H1 (cell line): ENCODE results near the gene TAS1R3. TPM values are rescaled to one million over a fixed set of nuclear protein-coding genes. Genes with fewer than 3 reads are reported as not detected.

Experiments
- JUN ChIP-seq: IDR thresholded peaks from 2 replicates; pipeline ENCODE4 v1.6.1; 2011; ENCODE audit warnings: low read depth, mild to moderate bottlenecking, improper control_type of control experiment, low read length
- KDM5A ChIP-seq: fragments of 200-600 bp; IDR thresholded peaks from 2 replicates; pipeline ENCODE4 v1.7.1; 2012; ENCODE audit warnings: mild to moderate bottlenecking, low read length, inconsistent platforms, mixed read lengths
- NANOG ChIP-seq: IDR thresholded peaks from 2 replicates; pipeline ENCODE4 v1.6.1; 2011; ENCODE audit warnings: low read length, low read depth, mild to moderate bottlenecking, inconsistent platforms; ENCODE audit not compliant: insufficient read depth, poor library complexity, severe bottlenecking
- polyA plus RNA-seq, 7 experiments: library from polyadenylated mRNA; depleted of rRNA in 3 of 7; stranded (reverse) in 5 of 7; unstranded in 2 of 7; fragments of >200 nt in 5 of 7; fragments of 200-250 nt in 2 of 7; gene quantifications; 1 replicate in 5 of 7; 2 replicates in 1 of 7; 4 replicates in 1 of 7; pipeline versions ENCODE4 v1.2.1 to v1.2.3, GENCODE V29; 2011 to 2013; ENCODE audit warnings: missing spikeins in 2 of 7, mixed read lengths in 2 of 7
- total RNA-seq: library from RNA; stranded (reverse); fragmentation: NEBNext Ultra II Directional; extraction: Animal tissue kit (Norgen Biotek cat#: 25700); gene quantifications from 2 replicates; pipeline ENCODE4 v1.2.1, GENCODE V29; 2021
- TF ChIP-seq, protein P1 (sequence below): IDR thresholded peaks from 2 replicates; pipeline ENCODE4 v1.6.1; 2011; ENCODE audit warnings: low read length, improper control_type of control experiment
- TF ChIP-seq, protein P2 (sequence below): IDR thresholded peaks from 2 replicates; pipeline ENCODE4 v1.6.1; 2011; ENCODE audit warnings: low read depth, mild to moderate bottlenecking, low read length; ENCODE audit not compliant: insufficient read depth

Gene TAS1R3
- total and polyA plus RNA-seq, 2 of the 8 experiments (the other 6 are each of a cell fraction or from before 2014, with no cell fraction given) = 0.03 to 0.19 TPM

DNA sequence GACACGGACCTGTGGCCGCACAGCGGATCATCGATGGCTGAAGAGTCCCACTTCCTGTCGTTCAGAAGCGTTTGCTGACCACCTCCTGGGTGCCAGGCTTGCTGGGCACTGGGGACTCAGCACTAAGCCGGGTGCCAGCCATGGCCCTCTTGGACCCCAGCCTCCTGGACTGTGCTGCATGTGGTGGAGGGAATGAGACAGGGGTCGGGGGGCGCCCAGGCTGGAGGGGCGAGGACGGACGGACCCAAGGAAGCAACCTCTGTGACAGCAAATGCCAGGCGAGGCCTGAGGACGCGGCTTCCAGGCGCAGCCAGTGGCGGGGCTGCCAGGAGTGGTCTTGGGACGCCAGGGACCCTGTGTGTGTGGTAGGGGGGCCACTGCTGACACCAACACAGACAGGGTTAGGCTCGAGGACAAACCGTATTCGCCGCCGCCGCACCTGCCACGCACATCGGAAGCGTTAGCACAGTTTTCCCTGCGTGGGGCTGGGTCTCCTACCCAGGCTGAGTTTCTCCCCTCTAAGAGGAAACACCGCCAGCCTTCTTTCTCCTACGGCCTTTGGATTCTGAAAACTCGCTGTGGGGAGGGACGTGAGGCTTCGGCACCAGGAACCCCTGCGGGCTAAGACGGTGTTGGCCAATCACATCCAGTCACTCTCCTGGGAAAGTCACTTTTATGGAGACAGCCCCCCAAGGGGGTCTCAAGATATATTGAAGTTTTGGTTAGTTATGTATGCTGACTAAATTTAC lies 30.3 kb downstream of the TAS1R3 start (continued):
- TF ChIP-seq, protein P1, sequence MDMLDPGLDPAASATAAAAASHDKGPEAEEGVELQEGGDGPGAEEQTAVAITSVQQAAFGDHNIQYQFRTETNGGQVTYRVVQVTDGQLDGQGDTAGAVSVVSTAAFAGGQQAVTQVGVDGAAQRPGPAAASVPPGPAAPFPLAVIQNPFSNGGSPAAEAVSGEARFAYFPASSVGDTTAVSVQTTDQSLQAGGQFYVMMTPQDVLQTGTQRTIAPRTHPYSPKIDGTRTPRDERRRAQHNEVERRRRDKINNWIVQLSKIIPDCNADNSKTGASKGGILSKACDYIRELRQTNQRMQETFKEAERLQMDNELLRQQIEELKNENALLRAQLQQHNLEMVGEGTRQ = no peak
- TF ChIP-seq KDM5A = no peak
- TF ChIP-seq, protein P2, sequence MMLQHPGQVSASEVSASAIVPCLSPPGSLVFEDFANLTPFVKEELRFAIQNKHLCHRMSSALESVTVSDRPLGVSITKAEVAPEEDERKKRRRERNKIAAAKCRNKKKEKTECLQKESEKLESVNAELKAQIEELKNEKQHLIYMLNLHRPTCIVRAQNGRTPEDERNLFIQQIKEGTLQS = no peak
- TF ChIP-seq NANOG = no peak
- TF ChIP-seq JUN = no peak
- TF ChIP-seq, all 59 proteins: peak for 0
